Activated T-helper 2 cell treated with anti-CD3 and anti-CD28 coated beads, Interferon-gamma antibody, Interleukin-2, Interleukin-4, amounts not matched to agents 10 μg/mL and 5 μg/mL and 100 μg/mL, durations not matched to agents 14 hours and 24 hours and 36 hours (primary cell): ENCODE measurements around the gene RBBP8NL. TPM values are rescaled to one million over a fixed set of nuclear protein-coding genes. Genes with fewer than 3 reads are reported as not detected.

Experiments
- DNase-seq: peaks from one replicate; pipeline ENCODE4 v3.0.0; 2021; ENCODE audit warnings: low spot score
- H3K27ac Mint-ChIP-seq: one replicate; pipeline ENCODE4 v1.8.0; 2021; ENCODE audit warnings: mixed read lengths
- H3K27me3 Mint-ChIP-seq: one replicate; pipeline ENCODE4 v1.8.0; 2021; ENCODE audit warnings: low read depth, mixed read lengths
- H3K36me3 Mint-ChIP-seq: one replicate; pipeline ENCODE4 v1.8.0; 2021; ENCODE audit warnings: low read depth, mixed read lengths
- H3K4me1 Mint-ChIP-seq: one replicate; pipeline ENCODE4 v1.8.0; 2021; ENCODE audit warnings: low read depth, mixed read lengths
- H3K4me3 Mint-ChIP-seq: one replicate; pipeline ENCODE4 v1.8.0; 2021; ENCODE audit warnings: low read depth, mild to moderate bottlenecking, moderate library complexity, mixed read lengths
- H3K9me3 Mint-ChIP-seq: one replicate; pipeline ENCODE4 v1.8.0; 2021; ENCODE audit warnings: mixed read lengths
- intact Hi-C: fragments of 100-400 bp; cut with micrococcal nuclease; formaldehyde crosslinking; loops from one replicate; pipeline ENCODE4 v1.15.1; 2023
- total RNA-seq: library from RNA; stranded (reverse); gene quantifications from 2 replicates; pipeline ENCODE4 v1.2.3, GENCODE V29; 2022

Gene RBBP8NL
- total RNA-seq, 1 donor from 2014 or later = not detected

GRCh38 chr20:62409086-62409853, 18.1 kb downstream of the RBBP8NL start:
- intact Hi-C loops = loop anchor here (5.0 to 10.0 kb wide), 2 partner anchors 206 to 383 kb away; no protein-coding TSS in a partner anchor
- no peak for DNase-seq
- no peak overlapping the region for H3K4me3 Mint-ChIP-seq
- H3K9me3 Mint-ChIP-seq = no peaks in the 10 kb centered on the region
- H3K4me1 Mint-ChIP-seq = peaks cover 18% of the 10 kb centered on the region
- H3K36me3 Mint-ChIP-seq = peaks cover 3% of the 10 kb centered on the region
- H3K27me3 Mint-ChIP-seq = no peaks in the 10 kb centered on the region
- no peak overlapping the region for H3K27ac Mint-ChIP-seq

GRCh38 chr20:62408640-62409039, 18.7 kb downstream of the RBBP8NL start:
- H3K4me3 Mint-ChIP-seq = no peak overlapping the region
- H3K27ac Mint-ChIP-seq = no peak overlapping the region
- H3K36me3 Mint-ChIP-seq = peaks cover 3% of the 10 kb centered on the region
- no peaks in the 10 kb centered on the region for H3K9me3 Mint-ChIP-seq
- no peaks in the 10 kb centered on the region for H3K27me3 Mint-ChIP-seq
- no peak for DNase-seq
- peaks cover 19% of the 10 kb centered on the region for H3K4me1 Mint-ChIP-seq
- intact Hi-C loops = loop anchor here (5.0 to 10.0 kb wide), 2 partner anchors 206 to 384 kb away; no protein-coding TSS in a partner anchor

DNA sequence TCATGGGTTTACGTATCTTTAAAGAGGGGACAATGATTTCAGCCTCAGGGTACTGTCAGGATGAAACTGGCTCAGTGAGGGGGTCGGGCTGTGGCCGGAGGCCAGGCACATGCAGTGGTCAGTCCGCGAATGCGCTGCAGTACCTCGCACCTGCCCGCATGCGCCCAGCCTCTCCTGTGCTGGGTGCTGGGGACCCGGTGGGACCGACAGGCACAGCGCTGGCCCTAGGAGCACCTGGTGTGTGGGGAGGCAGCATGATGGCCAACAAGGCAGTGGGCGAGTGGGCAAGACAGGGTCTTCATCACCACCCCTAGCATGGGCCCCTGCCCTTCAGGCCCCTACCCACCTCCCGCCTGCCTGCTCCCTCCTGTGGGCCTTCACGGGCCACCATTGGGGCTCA, 19.3 kb downstream of the RBBP8NL start:
- no peak overlapping the region for H3K27ac Mint-ChIP-seq
- no peak for DNase-seq
- no peaks in the 10 kb centered on the region for H3K27me3 Mint-ChIP-seq
- peaks cover 3% of the 10 kb centered on the region for H3K36me3 Mint-ChIP-seq
- no peaks in the 10 kb centered on the region for H3K9me3 Mint-ChIP-seq
- intact Hi-C loops = loop anchor here (5.0 to 10.0 kb wide), 2 partner anchors 207 to 384 kb away; no protein-coding TSS in a partner anchor
- H3K4me1 Mint-ChIP-seq = peaks cover 19% of the 10 kb centered on the region
- peak overlapping the region; percentile 81 for H3K4me3 Mint-ChIP-seq

DNA sequence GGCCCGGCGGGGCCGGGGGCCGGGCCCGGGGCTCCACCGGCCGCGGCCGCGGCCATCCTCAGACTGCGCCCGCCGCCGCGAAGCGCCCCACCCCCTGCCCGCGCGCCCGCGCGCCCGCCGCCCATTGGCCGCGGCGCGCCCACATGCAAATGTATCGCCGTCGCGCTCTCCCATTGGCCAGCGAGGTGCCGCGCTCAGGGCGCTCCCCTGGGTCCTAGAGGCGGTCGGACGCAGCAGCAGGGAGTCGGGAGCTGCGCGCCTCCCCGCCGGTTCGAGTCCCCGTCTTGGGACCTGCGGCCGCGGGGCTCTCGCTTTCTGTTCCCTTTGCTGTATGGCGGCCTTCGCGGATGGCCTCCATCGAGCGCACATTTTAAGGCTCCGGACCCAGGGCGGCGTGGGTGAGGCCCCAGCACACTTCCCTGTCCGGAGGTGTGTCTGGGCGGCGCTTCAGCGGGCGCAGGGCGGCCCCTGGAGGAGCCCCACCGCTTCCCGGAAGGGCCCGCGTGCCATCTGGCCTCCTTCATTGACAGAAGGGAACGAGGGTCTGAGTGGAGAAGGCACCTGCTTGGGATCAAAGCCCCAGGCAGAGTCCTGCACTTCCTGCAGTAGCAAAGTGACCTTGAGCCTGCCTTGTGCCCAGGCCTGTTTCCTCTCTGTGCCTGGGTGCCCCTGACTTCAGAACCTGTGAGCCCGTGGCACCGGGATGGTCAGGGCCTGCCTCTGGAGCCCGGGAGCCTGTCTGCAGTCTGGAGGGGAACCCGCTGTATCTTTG, 19.9 kb downstream of the RBBP8NL start, which contains the start of gene CABLES2:
CABLES2 (minus strand) TSS at position 65 of the 772 bp plus-strand sequence; CDS start at position 56, 9 bp downstream.
- Mint-ChIP-seq H3K27ac (peak within 1 kb of the TSS; percentile 84), H3K4me3 (peak within 1 kb of the TSS; percentile 81), H3K27me3 (no peaks in the 10 kb centered on the region), H3K4me1 (peaks cover 19% of the 10 kb centered on the region), H3K9me3 (no peaks in the 10 kb centered on the region), H3K36me3 (peaks cover 3% of the 10 kb centered on the region)
- intact Hi-C loops = loop anchor here (5.0 to 10.0 kb wide), 2 partner anchors 207 to 385 kb away; no protein-coding TSS in a partner anchor
- peak; percentile 90 for DNase-seq

- intact Hi-C loops = loop anchor here (5.0 to 10.0 kb wide), 2 partner anchors 208 to 386 kb away; no protein-coding TSS in a partner anchor
- Mint-ChIP-seq H3K4me3 (peak overlapping the region; percentile 80), H3K27ac (no peak overlapping the region), H3K36me3 (peaks cover 3% of the 10 kb centered on the region), H3K4me1 (peaks cover 19% of the 10 kb centered on the region), H3K27me3 (no peaks in the 10 kb centered on the region), H3K9me3 (no peaks in the 10 kb centered on the region)
- DNase-seq = no peak
These were observed 20.6 kb downstream of the RBBP8NL start for GRCh38 chr20:62406635-62407176.

DNA sequence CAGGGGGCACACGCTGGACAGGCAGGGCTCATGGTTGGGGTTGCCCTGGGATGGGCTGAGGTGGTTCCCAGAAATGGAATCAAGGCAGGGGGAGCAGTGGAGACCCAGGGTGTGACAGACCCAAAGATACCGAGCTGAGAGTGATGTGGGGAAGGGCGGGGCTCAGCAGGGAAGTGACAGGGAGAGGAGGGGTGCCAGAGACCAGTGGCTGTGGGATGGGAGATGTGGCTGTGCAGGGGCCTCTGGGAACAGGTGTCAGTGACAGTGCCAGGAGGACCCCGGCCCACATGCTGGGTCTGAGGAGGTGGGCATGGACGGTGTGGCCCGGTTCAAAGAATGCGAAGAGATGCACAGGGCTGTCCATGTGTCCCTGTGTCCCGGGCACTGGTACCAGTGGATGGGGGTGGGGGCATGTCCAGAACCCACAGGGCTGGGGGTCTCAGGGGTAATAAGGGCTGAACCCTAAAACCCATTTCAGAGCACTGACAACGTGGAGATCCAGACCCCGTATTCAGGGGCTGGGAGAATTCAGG, 21.3 kb downstream of the RBBP8NL start:
- Mint-ChIP-seq H3K4me3 (peak overlapping the region; percentile 80), H3K4me1 (peaks cover 19% of the 10 kb centered on the region), H3K36me3 (peaks cover 3% of the 10 kb centered on the region), H3K9me3 (no peaks in the 10 kb centered on the region), H3K27ac (peak overlapping the region; percentile 52), H3K27me3 (no peaks in the 10 kb centered on the region)
- DNase-seq = no peak
- intact Hi-C loops = loop anchor here (5.0 to 10.0 kb wide), 2 partner anchors 209 to 386 kb away; no protein-coding TSS in a partner anchor

- DNase-seq = no peak
- peaks cover 6% of the 10 kb centered on the region for H3K36me3 Mint-ChIP-seq
- intact Hi-C loops = loop anchor here (5.0 to 10.0 kb wide), 2 partner anchors 209 to 387 kb away; no protein-coding TSS in a partner anchor
- no peaks in the 10 kb centered on the region for H3K27me3 Mint-ChIP-seq
- no peaks in the 10 kb centered on the region for H3K9me3 Mint-ChIP-seq
- H3K4me3 Mint-ChIP-seq = peak overlapping the region; percentile 80
- H3K27ac Mint-ChIP-seq = peak overlapping the region; percentile 52
- peaks cover 19% of the 10 kb centered on the region for H3K4me1 Mint-ChIP-seq
These were observed 22.0 kb downstream of the RBBP8NL start for GRCh38 chr20:62405108-62405980.

- intact Hi-C loops = loop anchor here (5.0 to 10.0 kb wide), 2 partner anchors 210 to 388 kb away; no protein-coding TSS in a partner anchor
- Mint-ChIP-seq H3K4me1 (peaks cover 16% of the 10 kb centered on the region), H3K27me3 (no peaks in the 10 kb centered on the region), H3K4me3 (no peak overlapping the region), H3K27ac (no peak overlapping the region), H3K36me3 (peaks cover 6% of the 10 kb centered on the region), H3K9me3 (no peaks in the 10 kb centered on the region)
- no peak for DNase-seq
These were observed 22.6 kb downstream of the RBBP8NL start for GRCh38 chr20:62404761-62405107.

- no peak for DNase-seq
- intact Hi-C loops = loop anchor here (10.0 kb wide), 1 partner anchor 211 kb away; no protein-coding TSS in a partner anchor
- Mint-ChIP-seq H3K36me3 (peaks cover 6% of the 10 kb centered on the region), H3K9me3 (no peaks in the 10 kb centered on the region), H3K27ac (no peak overlapping the region), H3K4me3 (peak overlapping the region; percentile 17), H3K4me1 (peaks cover 13% of the 10 kb centered on the region), H3K27me3 (no peaks in the 10 kb centered on the region)
These were observed 23.1 kb downstream of the RBBP8NL start for GRCh38 chr20:62404112-62404665.

- Mint-ChIP-seq H3K27me3 (no peaks in the 10 kb centered on the region), H3K27ac (no peak overlapping the region), H3K4me1 (peaks cover 13% of the 10 kb centered on the region), H3K4me3 (peak overlapping the region; percentile 18), H3K9me3 (no peaks in the 10 kb centered on the region), H3K36me3 (peaks cover 6% of the 10 kb centered on the region)
- intact Hi-C loops = loop anchor here (10.0 kb wide), 1 partner anchor 211 kb away; no protein-coding TSS in a partner anchor
- DNase-seq = no peak
These were observed 24.0 kb downstream of the RBBP8NL start for GRCh38 chr20:62403331-62403730.

DNA sequence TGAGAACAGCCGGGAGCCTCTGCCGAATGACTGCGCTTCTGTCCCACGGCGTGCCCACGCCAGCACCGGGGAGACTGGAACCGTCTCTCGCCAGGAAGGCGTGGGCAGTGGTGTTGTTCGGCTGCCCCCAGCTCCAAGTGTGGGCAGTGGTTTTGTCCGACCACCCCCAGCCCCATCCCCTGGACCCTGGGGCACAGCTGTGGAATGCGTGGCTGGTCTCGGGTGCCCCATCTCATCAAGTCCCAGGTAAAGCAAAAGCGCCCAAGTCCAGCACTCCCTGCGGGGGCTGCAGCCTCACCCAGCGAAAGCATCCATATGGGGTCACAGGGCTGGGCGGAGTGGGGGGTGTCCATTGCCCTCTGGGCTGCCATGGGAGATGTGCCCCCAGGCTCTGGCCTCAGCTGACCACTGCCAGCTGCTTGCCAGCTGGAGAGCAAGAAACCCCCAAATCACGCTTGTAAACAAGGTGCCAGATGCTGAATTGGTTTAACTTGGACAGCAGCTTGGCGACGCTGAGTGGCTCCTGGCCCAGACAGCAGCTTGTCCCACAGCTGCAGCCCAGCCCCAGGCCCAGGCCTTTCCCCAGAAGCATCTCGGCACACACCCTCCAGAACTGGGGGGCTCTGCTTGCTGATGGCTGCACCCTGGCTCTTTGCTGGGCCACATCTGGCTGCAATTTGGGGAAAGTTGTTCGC, 24.7 kb downstream of the RBBP8NL start:
- intact Hi-C loops = loop anchor here (10.0 kb wide), 1 partner anchor 212 kb away; no protein-coding TSS in a partner anchor
- Mint-ChIP-seq H3K4me3 (no peak overlapping the region), H3K9me3 (peaks cover 7% of the 10 kb centered on the region), H3K27ac (no peak overlapping the region), H3K27me3 (no peaks in the 10 kb centered on the region), H3K4me1 (peaks cover 13% of the 10 kb centered on the region), H3K36me3 (peaks cover 14% of the 10 kb centered on the region)
- DNase-seq = no peak
